Activated CD8-positive, alpha-beta memory T cell treated with anti-CD3 and anti-CD28 coated beads for 4 hours (primary cell): Measurements from ENCODE around the gene CFAP119.

ENCODE experiments used
- DNase-seq, 2 donors: peaks; one replicate each; pipeline ENCODE4 v3.0.0-alpha.2; 2020; ENCODE audit warnings: low read depth in 2 of 2

CFAP119 gene

GRCh38 chr16:30782486-30783279 lies 20.8 kb upstream of the CFAP119 start:
- no peak for DNase-seq

DNA sequence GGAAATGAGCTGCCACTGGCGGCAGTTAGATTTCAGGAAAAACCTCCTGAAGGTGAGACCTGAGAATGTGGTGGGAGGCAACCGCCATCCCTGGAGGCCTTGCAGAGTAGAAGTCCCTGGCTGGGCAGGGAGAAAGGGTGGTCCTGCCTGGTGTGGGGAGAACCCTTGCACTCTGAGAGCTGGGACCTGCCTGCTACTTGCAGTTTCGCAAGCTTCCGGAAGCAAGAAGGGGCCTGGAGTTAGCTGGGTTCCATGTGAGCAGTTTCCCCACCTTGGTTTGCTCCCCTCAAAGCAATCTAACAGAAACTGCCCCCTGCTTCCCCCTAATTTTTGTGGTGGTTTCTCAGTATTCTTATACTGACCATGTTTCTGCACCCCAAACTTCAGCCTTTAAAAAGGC lies 18.7 kb upstream of the CFAP119 start:
- no peak for DNase-seq

GRCh38 chr16:30780021-30780420 lies 18.2 kb upstream of the CFAP119 start:
- DNase-seq, result no peak

GRCh38 chr16:30779596-30779995 lies 17.7 kb upstream of the CFAP119 start:
- DNase-seq, result no peak

DNA sequence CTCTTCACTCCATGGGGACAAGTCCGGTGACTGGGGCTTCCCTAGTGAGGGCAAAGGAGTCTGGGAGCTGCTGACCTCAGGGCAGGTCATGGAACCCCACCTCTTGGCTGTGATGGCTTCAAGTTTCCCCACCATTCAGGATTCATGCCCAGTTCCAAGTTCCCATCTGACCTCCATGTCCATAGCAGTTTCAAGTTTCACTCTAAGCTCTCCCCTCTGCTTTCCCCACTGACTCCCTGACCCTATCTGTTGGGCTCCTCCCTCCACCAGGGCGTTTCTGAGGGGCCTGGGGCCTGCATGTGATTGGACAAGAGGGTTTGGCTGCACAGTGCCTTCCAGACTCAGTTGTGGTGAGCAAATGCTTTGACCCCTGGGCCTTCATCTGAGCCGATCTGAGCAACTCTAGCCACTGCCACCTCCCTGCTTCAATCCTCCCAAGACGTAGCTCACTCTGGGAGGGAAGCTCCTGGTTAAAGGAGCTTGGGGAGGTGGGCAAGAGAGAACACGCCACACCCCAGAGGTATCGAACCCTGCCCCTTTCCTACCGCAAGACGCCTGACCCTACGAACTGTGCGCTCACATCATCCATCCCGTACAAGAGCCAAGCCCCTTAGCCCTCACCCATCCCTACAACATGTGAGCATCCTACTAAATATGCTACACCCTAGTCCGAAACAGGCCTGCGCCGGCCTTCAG lies 16.8 kb upstream of the CFAP119 start:
- DNase-seq, result no peak

DNA sequence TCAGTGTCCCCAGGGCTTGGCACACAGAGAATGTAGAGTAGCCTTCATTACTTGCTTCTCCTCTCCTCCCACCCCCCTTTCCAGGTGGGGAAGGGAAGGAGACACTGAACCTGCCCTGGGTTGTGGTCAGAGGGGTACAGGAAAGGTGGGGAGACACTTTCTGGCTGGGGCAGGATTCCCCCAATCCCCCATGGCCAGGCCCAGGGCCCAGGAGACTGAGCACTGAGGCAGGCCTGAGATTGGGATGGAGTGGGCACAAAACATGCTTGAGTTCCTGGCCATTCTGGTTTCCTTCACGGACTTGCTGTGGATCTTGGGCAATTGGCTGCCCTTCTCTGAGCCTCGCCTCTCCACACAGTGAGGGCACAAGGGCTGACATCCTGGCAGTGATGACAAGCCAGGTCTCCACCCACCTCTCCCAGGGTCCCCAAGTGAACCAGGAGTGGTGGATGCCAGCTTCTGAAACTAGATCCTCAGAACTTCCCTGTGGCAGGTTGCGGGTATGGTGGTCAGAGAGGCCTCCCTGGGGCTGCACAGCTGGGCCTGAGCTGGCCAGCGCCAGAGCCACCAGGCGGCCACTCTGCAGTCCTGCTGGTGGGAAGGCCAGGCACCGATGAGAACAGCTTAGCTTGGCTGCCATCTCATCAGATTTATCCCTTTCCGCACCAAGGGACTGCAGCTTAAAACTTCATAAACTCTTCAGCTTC lies 15.9 kb upstream of the CFAP119 start:
- no peak for DNase-seq

DNA sequence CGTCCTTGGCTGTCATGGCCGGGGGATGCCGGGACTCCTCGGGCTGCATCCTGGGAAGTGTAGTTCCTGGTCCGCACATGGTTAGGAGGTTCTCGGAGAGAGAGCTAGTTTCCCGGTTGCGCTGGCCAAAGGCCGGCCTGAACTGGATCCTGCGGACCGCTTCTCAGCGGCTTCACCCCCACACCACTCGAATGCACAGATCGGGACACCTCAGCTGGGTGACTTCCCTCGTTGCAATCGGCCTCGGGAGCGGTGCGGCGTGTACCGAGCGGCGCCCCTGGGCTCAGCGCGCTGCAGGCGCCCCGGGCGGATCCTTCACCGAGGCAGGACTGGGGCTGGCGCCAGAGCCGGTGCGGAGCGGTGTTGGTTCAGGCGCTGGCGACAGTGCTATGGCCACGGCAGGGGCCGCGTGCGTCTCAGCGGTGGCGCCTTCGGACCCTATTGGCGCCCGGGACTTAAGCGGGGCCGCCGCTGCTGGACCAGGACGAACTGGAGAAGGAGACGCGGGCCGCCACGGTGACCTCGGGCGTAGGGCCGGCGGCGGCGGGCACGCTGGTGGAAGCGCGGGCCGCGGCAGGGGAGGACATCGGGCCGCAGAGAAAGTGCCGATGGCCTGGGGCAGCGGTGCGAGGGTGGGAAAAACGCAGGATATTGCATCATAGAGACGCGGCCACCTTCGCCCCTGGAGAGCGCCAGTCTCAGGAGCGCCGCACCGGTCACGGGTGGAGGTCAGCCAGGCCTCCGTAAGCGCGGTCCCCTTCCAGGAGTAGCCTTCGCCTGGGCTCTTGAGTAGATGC lies 13.7 kb upstream of the CFAP119 start:
- no peak for DNase-seq

- DNase-seq, result no peak
Measured at GRCh38 chr16:30775131-30775391, 13.2 kb upstream of the CFAP119 start.

- DNase-seq, result no peak
Measured at GRCh38 chr16:30774367-30775130, 12.7 kb upstream of the CFAP119 start.

GRCh38 chr16:30773826-30774225 lies 12.0 kb upstream of the CFAP119 start:
- DNase-seq, result no peak

GRCh38 chr16:30771726-30772125 lies 9.9 kb upstream of the CFAP119 start:
- no peak for DNase-seq

DNA sequence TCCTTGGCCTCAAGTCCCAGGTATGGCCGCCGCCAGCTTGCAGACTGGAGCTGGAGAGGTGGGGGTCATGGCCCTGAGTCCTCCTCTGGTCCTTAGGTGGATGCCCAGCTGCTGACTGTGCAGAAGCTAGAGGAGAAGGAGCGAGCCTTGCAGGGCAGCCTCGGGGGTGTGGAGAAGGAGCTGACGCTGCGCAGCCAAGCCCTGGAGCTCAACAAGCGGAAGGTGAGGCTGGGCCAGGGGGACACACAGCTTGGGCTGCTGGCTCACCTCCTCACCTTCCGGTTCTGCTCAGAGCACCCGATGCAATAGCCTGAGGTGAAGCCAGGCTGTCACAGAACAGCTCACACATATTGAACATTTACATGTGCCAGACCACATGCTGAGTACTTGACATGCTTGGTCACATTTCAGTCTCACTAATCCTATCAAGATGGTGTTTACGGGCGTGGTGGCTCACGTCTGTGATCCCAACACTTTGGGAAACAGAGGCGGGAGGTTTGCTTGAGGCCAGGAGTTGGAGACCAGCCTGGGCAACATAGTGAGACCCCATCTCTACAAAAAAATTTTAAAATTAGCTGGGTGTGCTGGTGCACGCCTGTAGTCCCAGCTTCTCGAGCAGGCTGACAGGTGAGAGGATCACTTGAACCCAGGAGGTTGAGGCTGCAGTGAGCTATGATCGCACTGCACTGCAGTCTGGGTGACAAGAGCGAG lies 7.7 kb upstream of the CFAP119 start:
- no peak for DNase-seq

GRCh38 chr16:30768583-30769181 lies 6.8 kb upstream of the CFAP119 start:
- no peak for DNase-seq

DNA sequence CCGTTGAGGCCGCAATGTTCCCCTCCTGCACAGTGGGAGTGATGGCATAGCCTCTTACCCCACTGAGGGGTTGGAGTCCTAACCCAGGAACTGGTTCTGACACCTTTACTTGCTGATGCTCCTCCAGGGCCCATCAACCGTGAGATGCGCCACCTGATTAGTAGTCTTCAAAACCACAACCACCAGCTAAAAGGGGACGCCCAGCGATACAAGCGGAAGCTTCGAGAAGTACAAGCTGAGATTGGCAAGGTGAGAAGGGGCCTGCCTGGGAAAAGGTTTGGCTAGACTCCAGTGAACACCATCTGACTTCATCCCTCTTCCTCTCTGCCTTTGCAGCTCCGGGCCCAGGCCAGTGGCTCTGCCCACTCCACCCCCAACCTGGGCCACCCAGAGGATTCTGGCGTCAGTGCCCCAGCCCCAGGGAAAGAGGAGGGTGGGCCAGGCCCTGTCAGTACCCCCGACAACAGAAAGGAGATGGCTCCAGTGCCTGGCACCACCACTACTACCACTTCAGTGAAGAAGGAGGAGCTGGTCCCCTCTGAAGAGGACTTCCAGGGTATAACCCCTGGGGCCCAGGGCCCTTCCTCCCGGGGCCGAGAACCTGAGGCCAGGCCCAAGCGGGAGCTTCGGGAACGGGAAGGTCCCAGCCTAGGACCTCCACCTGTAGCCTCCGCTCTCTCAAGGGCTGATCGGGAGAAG lies 6.1 kb upstream of the CFAP119 start:
- DNase-seq, result no peak

GRCh38 chr16:30766933-30767284 lies 5.0 kb upstream of the CFAP119 start:
- DNase-seq, result no peak

GRCh38 chr16:30766206-30766932 lies 4.5 kb upstream of the CFAP119 start:
- no peak for DNase-seq

DNA sequence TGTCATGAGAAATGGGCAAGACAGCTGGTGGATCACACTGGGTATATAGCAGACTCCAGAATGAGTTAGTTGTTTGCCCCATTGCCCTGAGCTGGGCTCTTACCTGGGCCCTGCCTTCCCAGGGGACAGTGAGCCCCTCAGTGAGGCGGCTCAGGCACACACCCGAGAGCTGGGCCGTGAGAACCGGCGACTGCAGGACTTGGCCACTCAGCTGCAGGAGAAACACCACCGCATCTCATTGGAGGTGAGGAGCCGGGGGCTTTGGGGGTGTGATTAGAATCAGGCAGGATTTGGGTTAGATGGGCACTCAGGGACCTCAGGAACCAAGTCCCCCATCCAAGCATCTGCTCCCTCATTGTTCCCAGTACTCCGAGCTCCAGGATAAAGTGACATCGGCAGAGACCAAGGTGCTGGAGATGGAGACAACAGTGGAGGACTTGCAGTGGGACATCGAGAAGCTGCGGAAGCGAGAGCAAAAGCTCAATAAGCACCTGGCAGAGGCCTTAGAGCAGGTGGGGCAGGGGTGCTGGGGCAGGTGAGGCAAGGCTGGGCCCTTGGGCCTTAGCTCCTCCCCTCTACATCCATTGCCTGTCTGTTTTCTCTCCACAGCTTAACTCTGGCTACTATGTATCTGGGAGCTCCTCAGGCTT lies 3.1 kb upstream of the CFAP119 start:
- no peak for DNase-seq

DNA sequence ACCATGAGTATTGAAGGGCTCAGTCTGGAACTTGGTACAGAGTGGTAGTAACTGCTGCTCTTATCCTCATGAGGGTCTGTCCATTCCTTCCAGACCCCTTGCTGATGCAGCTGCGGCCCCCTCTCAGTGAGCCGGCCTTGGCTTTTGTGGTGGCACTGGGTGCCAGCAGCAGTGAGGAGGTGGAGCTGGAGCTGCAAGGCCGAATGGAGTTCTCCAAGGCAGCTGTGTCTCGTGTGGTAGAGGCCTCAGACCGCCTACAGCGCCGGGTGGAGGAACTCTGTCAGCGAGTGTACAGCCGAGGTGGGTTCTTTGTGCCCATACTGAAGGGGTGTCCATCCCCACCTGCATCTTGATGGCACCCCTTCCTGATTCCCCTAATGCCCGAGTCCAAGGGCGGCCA lies 2.2 kb upstream of the CFAP119 start:
- DNase-seq, result no peak
